Ishikawa (cell line): ENCODE measurements around the gene SRPK1.

Experiments used
- CEBPB ChIP-seq: IDR thresholded peaks from 2 replicates; pipeline ENCODE4 v1.6.1; 2012
- CREB1 ChIP-seq: IDR thresholded peaks from 2 replicates; pipeline ENCODE4 v1.6.1; 2012; ENCODE audit warnings: low read depth
- EGR1 ChIP-seq: IDR thresholded peaks from 2 replicates; pipeline ENCODE4 v1.6.1; 2012
- EP300 ChIP-seq: IDR thresholded peaks from 2 replicates; pipeline ENCODE4 v1.6.1; 2012; ENCODE audit warnings: borderline replicate concordance
- FOXM1 ChIP-seq: IDR thresholded peaks from 2 replicates; pipeline ENCODE4 v1.6.1; 2012; ENCODE audit warnings: low read depth, borderline replicate concordance
- MAX ChIP-seq: IDR thresholded peaks from 2 replicates; pipeline ENCODE4 v1.6.1; 2012
- NFIC ChIP-seq: IDR thresholded peaks from 2 replicates; pipeline ENCODE4 v1.6.1; 2012
- RAD21 ChIP-seq: IDR thresholded peaks from 2 replicates; pipeline ENCODE4 v1.6.1; 2012; ENCODE audit warnings: low read depth
- TAF1 ChIP-seq: IDR thresholded peaks from 2 replicates; pipeline ENCODE4 v1.6.1; 2012; ENCODE audit warnings: low read depth, mild to moderate bottlenecking
- TCF12 ChIP-seq: IDR thresholded peaks from 2 replicates; pipeline ENCODE4 v1.6.1; 2012; ENCODE audit warnings: low read depth
- TEAD4 ChIP-seq: IDR thresholded peaks from 2 replicates; pipeline ENCODE4 v1.6.1; 2012
- USF1 ChIP-seq: IDR thresholded peaks from 2 replicates; pipeline ENCODE4 v1.6.1; 2012
- YY1 ChIP-seq: IDR thresholded peaks from 2 replicates; pipeline ENCODE4 v1.6.1; 2012; ENCODE audit warnings: low read depth
- ZBTB7A ChIP-seq: IDR thresholded peaks from 2 replicates; pipeline ENCODE4 v1.6.1; 2012; ENCODE audit warnings: low read depth
- TF ChIP-seq, protein P1 (sequence below): IDR thresholded peaks from 2 replicates; pipeline ENCODE4 v1.6.1; 2012; ENCODE audit warnings: low read depth, mild to moderate bottlenecking

Gene SRPK1

GRCh38 chr6:35920793-35921732, at the start of gene SRPK1:
Gene SRPK1 (minus strand): TSS chr6:35921098. CDS start chr6:35921056, 42 bp downstream.
- no peak for TF ChIP-seq USF1
- peak; percentile 95 for TF ChIP-seq TAF1
- TF ChIP-seq CREB1: no peak
- TF ChIP-seq ZBTB7A: peak; percentile 92
- peak; percentile 75 for TF ChIP-seq YY1
- no peak for TF ChIP-seq NFIC
- no peak for TF ChIP-seq CEBPB
- peak; percentile 70 for TF ChIP-seq EGR1
- no peak for TF ChIP-seq RAD21
- TF ChIP-seq EP300: no peak
- TF ChIP-seq MAX: peak; percentile 88
- no peak for TF ChIP-seq TCF12
- TF ChIP-seq, protein P1, sequence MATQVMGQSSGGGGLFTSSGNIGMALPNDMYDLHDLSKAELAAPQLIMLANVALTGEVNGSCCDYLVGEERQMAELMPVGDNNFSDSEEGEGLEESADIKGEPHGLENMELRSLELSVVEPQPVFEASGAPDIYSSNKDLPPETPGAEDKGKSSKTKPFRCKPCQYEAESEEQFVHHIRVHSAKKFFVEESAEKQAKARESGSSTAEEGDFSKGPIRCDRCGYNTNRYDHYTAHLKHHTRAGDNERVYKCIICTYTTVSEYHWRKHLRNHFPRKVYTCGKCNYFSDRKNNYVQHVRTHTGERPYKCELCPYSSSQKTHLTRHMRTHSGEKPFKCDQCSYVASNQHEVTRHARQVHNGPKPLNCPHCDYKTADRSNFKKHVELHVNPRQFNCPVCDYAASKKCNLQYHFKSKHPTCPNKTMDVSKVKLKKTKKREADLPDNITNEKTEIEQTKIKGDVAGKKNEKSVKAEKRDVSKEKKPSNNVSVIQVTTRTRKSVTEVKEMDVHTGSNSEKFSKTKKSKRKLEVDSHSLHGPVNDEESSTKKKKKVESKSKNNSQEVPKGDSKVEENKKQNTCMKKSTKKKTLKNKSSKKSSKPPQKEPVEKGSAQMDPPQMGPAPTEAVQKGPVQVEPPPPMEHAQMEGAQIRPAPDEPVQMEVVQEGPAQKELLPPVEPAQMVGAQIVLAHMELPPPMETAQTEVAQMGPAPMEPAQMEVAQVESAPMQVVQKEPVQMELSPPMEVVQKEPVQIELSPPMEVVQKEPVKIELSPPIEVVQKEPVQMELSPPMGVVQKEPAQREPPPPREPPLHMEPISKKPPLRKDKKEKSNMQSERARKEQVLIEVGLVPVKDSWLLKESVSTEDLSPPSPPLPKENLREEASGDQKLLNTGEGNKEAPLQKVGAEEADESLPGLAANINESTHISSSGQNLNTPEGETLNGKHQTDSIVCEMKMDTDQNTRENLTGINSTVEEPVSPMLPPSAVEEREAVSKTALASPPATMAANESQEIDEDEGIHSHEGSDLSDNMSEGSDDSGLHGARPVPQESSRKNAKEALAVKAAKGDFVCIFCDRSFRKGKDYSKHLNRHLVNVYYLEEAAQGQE: no peak
- no peak for TF ChIP-seq FOXM1
- no peak for TF ChIP-seq TEAD4

DNA sequence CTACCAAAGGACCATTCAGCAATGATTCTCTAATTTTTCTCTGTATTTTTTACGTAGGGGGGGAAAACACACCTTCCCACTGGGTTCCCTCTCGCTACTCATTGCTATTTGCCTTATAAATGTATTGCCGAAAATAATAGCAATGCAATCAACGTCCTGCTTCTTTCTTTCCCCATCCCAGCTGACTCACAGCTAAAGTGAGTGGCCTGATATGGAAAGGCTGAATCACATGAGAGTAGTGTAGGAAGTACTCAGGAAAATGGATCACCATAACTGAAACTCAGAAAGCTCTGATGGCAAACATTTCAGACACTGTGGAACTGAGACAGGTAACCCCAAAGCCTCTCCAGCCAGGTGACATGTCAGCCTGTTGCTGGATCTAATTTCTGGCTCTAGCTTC, 49.3 kb upstream of the SRPK1 start:
- no peak for TF ChIP-seq CREB1
- TF ChIP-seq NFIC: no peak
- TF ChIP-seq ZBTB7A: no peak
- no peak for TF ChIP-seq MAX
- no peak for TF ChIP-seq EP300

- TF ChIP-seq TEAD4 (no peak), EP300 (no peak), CREB1 (no peak), MAX (no peak), FOXM1 (no peak)
Observed at GRCh38 chr6:35969646-35970045, 48.7 kb upstream of the SRPK1 start.

GRCh38 chr6:35968821-35969220, 47.9 kb upstream of the SRPK1 start:
- TF ChIP-seq EGR1 (no peak), NFIC (no peak), TEAD4 (no peak), CREB1 (no peak), MAX (no peak), TCF12 (no peak), FOXM1 (no peak), CEBPB (no peak), USF1 (no peak), YY1 (no peak), ZBTB7A (no peak)
- TF ChIP-seq, protein P1: no peak

DNA sequence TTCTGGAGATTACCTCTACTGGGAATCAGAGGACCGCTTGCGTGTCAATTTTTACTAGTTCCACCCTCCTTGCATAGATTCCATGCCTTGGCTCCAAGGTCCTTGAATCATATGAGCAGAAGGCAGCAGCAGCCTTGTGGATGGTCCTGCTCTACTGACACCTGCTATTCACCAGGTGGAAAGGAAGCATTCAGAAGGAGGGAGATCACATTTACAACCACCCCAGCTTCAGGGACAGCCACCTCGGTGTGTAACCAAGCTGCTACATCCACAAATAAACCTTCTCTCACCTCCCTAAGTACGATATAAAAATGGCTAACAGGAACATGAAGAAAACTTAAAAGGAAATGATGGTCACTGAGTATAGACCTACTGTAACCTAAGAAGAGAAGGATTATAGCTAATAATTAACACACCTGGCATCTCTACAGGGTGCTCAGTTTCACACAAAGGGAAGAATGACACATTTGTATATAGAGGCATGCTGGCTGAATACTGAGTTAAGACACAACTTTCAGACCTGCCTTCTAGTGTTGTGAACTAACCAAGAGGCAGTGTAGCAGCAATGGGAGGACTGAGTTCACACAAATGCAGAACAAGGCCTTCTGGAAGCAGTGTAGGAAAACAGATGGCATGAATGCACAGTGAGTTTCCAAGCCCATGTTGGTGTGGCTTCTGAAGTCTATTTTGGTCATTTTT, 46.3 kb upstream of the SRPK1 start:
- no peak for TF ChIP-seq USF1
- no peak for TF ChIP-seq TAF1
- peak; percentile 30; the same call in 1 of the 2 replicates for TF ChIP-seq EP300
- no peak for TF ChIP-seq RAD21
- no peak for TF ChIP-seq FOXM1
- no peak for TF ChIP-seq CREB1
